ENCODE results near the gene HMCN1.

GRCh38 chr1:186142159-186142558 lies 408.0 kb downstream of the HMCN1 start:
- no peak for TF ChIP-seq CTCF (IDR thresholded peaks at IDR 0.05)
- no peak for TF ChIP-seq REST (IDR thresholded peaks at IDR 0.05; ENCODE audit: insufficient read depth in 1 of 2, low read depth in 2 of 2, low read length in 1 of 2)
- TF ChIP-seq SIN3A (IDR thresholded peaks at IDR 0.05; ENCODE audit: borderline replicate concordance, insufficient read depth, low read depth, low read length): no peak
- no peak for TF ChIP-seq POLR2AphosphoS5 (IDR thresholded peaks at IDR 0.05; ENCODE audit: low read depth, low read length)
- no peak for TF ChIP-seq TCF7L2 (IDR thresholded peaks at IDR 0.05; ENCODE audit: low read depth, low read length)

Measured in Panc1 (cell line).